Keratinocyte (primary cell): ENCODE measurements around the gene OSR1.

Experiments
- EZH2 ChIP-seq: IDR thresholded peaks from one replicate; pipeline ENCODE4 v1.6.1; 2012; ENCODE audit warnings: inconsistent platforms, mild to moderate bottlenecking, low read length, moderate library complexity
- TF ChIP-seq, protein P1 (sequence below), 3 experiments: IDR thresholded peaks in 1 of 3; conservative IDR thresholded peaks in 1 of 3; optimal IDR thresholded peaks in 1 of 3; 2 replicates in 2 of 3; 3 replicates in 1 of 3; pipeline versions ENCODE3 to v1.5.1; 2011; ENCODE audit warnings: low read length in 3 of 3, mild to moderate bottlenecking in 3 of 3, moderate library complexity in 2 of 3, control low read depth in 1 of 3, inconsistent platforms in 1 of 3; ENCODE audit not compliant: insufficient read depth in 2 of 3; ENCODE audit errors: extremely low read depth in 1 of 3

DNA sequence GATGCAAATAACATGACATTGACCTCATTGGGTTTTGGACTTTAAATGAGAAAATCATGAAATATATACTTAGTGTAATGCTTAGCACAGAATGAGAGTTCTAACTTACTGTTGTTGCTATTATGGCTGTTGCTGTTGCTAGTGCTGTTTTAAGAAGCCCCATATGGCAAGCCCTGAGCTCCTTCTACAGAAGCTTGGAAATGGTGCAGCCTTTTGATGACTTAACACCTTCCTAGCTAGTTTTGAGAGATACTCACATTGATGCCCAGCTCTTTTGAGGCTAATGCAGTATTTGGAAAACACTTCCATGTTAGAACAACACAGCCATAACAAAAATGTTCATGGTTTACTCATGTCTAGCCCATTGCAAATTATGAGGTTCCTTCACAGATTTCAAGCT lies 30.9 kb downstream of the OSR1 start:
- TF ChIP-seq, protein P1, sequence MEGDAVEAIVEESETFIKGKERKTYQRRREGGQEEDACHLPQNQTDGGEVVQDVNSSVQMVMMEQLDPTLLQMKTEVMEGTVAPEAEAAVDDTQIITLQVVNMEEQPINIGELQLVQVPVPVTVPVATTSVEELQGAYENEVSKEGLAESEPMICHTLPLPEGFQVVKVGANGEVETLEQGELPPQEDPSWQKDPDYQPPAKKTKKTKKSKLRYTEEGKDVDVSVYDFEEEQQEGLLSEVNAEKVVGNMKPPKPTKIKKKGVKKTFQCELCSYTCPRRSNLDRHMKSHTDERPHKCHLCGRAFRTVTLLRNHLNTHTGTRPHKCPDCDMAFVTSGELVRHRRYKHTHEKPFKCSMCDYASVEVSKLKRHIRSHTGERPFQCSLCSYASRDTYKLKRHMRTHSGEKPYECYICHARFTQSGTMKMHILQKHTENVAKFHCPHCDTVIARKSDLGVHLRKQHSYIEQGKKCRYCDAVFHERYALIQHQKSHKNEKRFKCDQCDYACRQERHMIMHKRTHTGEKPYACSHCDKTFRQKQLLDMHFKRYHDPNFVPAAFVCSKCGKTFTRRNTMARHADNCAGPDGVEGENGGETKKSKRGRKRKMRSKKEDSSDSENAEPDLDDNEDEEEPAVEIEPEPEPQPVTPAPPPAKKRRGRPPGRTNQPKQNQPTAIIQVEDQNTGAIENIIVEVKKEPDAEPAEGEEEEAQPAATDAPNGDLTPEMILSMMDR (optimal IDR thresholded peaks at IDR 0.05 in 1 of 3, IDR thresholded peaks at IDR 0.05 in 1 of 3, conservative IDR thresholded peaks at IDR 0.05 in 1 of 3; ENCODE audit: extremely low read depth in 1 of 3, insufficient read depth in 2 of 3, low read length in 3 of 3), result no peak
- no peak for TF ChIP-seq EZH2
